SK-N-SH treated with all-trans-retinoic acid at 6 μM for 48 hours (cell line): ENCODE measurements around the gene MPST.

ENCODE experiments used
- ATAC-seq: fragments of 200-7000 bp; cut with Tn5 transposase; 3 replicates; pipeline ENCODE4 v1.9.1; 2020; ENCODE audit warnings: mild to moderate bottlenecking, moderate library complexity
- ARNTL ChIP-seq: fragments of 450-650 bp; formaldehyde crosslinking; IDR thresholded peaks from 2 replicates; pipeline ENCODE4 v1.5.0; 2020; ENCODE audit warnings: low read depth, mild to moderate bottlenecking, moderate library complexity, borderline replicate concordance
- CSDC2 ChIP-seq: fragments of 250-450 bp; sonication (Bioruptor Pico); IDR thresholded peaks from 2 replicates; pipeline ENCODE4 v1.5.0; 2020; ENCODE audit warnings: mild to moderate bottlenecking, moderate library complexity
- CSRNP3 ChIP-seq: fragments of 250-450 bp; sonication (Bioruptor Pico); IDR thresholded peaks from 2 replicates; pipeline ENCODE4 v1.5.1; 2021; ENCODE audit warnings: mild to moderate bottlenecking, moderate library complexity
- ESRRG ChIP-seq: fragments of 250-450 bp; sonication (Bioruptor Pico); IDR thresholded peaks from 2 replicates; pipeline ENCODE4 v1.6.1; 2021; ENCODE audit warnings: mild to moderate bottlenecking
- GLIS3 ChIP-seq: fragments of 250-450 bp; sonication (Bioruptor Pico); IDR thresholded peaks from 2 replicates; pipeline ENCODE4 v1.5.0; 2020; ENCODE audit warnings: mild to moderate bottlenecking, moderate library complexity
- OSR1 ChIP-seq: fragments of 250-450 bp; sonication (Bioruptor Pico); IDR thresholded peaks from 2 replicates; pipeline ENCODE4 v1.8.0; 2022; ENCODE audit warnings: moderate library complexity, mild to moderate bottlenecking, inconsistent platforms
- POU6F1 ChIP-seq: fragments of 250-450 bp; sonication (Bioruptor Pico); IDR thresholded peaks from 2 replicates; pipeline ENCODE4 v1.8.0; 2021; ENCODE audit warnings: low read depth, mild to moderate bottlenecking, moderate library complexity, borderline replicate concordance
- PPARA ChIP-seq: fragments of 250-450 bp; sonication (Bioruptor Pico); IDR thresholded peaks from 2 replicates; pipeline ENCODE4 v1.5.0; 2020; ENCODE audit warnings: mild to moderate bottlenecking, borderline replicate concordance
- RARB ChIP-seq: fragments of 250-450 bp; sonication (Bioruptor Pico); IDR thresholded peaks from 2 replicates; pipeline ENCODE4 v1.8.0; 2021; ENCODE audit warnings: mild to moderate bottlenecking, moderate library complexity
- SNAI2 ChIP-seq: fragments of 250-450 bp; sonication (Bioruptor Pico); IDR thresholded peaks from 2 replicates; pipeline ENCODE4 v1.5.0; 2020; ENCODE audit warnings: mild to moderate bottlenecking, moderate library complexity
- TCF4 ChIP-seq: fragments of 250-450 bp; sonication (Bioruptor Pico); IDR thresholded peaks from 2 replicates; pipeline ENCODE4 v1.8.0; 2021; ENCODE audit warnings: mild to moderate bottlenecking, moderate library complexity, borderline replicate concordance
- ZC3H10 ChIP-seq: fragments of 250-450 bp; sonication (Bioruptor Pico); IDR thresholded peaks from 2 replicates; pipeline ENCODE4 v1.5.1; 2021; ENCODE audit warnings: mild to moderate bottlenecking, moderate library complexity
- ZFP3 ChIP-seq: fragments of 250-450 bp; sonication (Bioruptor Pico); IDR thresholded peaks from 2 replicates; pipeline ENCODE4 v1.5.0; 2020; ENCODE audit warnings: mild to moderate bottlenecking, moderate library complexity
- ZFP30 ChIP-seq: fragments of 450-650 bp; formaldehyde crosslinking; IDR thresholded peaks from 2 replicates; pipeline ENCODE4 v1.5.0; 2022; ENCODE audit warnings: mild to moderate bottlenecking, moderate library complexity
- ZNF565 ChIP-seq: fragments of 450-650 bp; formaldehyde crosslinking; conservative IDR thresholded peaks from 2 replicates; pipeline ENCODE4 v1.5.0; 2020; ENCODE audit warnings: low read depth, mild to moderate bottlenecking, moderate library complexity
- ZNF8 ChIP-seq: fragments of 450-650 bp; formaldehyde crosslinking; IDR thresholded peaks from 2 replicates; pipeline ENCODE4 v1.5.0; 2020; ENCODE audit warnings: mild to moderate bottlenecking, moderate library complexity
- TF ChIP-seq, protein P1 (sequence below): fragments of 250-450 bp; sonication (Bioruptor Pico); IDR thresholded peaks from 2 replicates; pipeline ENCODE4 v1.5.0; 2020; ENCODE audit warnings: mild to moderate bottlenecking, moderate library complexity
- TF ChIP-seq, protein P2 (sequence below): fragments of 250-450 bp; sonication (Bioruptor Pico); IDR thresholded peaks from 2 replicates; pipeline ENCODE4 v1.8.0; 2020; ENCODE audit warnings: mild to moderate bottlenecking, moderate library complexity, borderline replicate concordance

The MPST gene

DNA sequence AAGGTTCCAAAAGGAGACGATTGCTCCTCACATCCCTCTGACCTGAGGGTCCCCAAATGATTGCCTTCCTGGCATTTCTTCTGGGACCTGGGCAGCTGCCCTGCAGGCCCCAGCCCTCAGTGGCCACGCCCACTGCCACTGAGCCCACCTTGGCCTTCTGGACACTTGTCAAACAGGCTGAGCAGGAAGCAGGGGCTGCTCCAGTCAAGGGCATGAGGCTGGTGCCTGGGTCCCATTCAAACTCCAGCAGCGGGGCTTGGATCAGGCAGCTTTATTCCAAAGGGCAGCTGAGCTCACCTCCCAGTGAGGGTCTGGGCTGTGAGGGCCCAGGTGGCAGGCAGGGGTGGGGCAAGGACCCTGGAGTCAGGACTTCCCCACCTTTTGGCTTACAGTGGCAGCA, 45.6 kb downstream of the MPST start:
- ATAC-seq: no peak
- TF ChIP-seq, protein P1, sequence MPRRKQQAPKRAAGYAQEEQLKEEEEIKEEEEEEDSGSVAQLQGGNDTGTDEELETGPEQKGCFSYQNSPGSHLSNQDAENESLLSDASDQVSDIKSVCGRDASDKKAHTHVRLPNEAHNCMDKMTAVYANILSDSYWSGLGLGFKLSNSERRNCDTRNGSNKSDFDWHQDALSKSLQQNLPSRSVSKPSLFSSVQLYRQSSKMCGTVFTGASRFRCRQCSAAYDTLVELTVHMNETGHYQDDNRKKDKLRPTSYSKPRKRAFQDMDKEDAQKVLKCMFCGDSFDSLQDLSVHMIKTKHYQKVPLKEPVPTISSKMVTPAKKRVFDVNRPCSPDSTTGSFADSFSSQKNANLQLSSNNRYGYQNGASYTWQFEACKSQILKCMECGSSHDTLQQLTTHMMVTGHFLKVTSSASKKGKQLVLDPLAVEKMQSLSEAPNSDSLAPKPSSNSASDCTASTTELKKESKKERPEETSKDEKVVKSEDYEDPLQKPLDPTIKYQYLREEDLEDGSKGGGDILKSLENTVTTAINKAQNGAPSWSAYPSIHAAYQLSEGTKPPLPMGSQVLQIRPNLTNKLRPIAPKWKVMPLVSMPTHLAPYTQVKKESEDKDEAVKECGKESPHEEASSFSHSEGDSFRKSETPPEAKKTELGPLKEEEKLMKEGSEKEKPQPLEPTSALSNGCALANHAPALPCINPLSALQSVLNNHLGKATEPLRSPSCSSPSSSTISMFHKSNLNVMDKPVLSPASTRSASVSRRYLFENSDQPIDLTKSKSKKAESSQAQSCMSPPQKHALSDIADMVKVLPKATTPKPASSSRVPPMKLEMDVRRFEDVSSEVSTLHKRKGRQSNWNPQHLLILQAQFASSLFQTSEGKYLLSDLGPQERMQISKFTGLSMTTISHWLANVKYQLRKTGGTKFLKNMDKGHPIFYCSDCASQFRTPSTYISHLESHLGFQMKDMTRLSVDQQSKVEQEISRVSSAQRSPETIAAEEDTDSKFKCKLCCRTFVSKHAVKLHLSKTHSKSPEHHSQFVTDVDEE: no peak
- TF ChIP-seq CSDC2 (CRISPR knock-in tag): no peak
- TF ChIP-seq SNAI2 (CRISPR knock-in tag): no peak
- TF ChIP-seq GLIS3 (CRISPR knock-in tag): no peak
- TF ChIP-seq POU6F1: no peak
- TF ChIP-seq, protein P2, sequence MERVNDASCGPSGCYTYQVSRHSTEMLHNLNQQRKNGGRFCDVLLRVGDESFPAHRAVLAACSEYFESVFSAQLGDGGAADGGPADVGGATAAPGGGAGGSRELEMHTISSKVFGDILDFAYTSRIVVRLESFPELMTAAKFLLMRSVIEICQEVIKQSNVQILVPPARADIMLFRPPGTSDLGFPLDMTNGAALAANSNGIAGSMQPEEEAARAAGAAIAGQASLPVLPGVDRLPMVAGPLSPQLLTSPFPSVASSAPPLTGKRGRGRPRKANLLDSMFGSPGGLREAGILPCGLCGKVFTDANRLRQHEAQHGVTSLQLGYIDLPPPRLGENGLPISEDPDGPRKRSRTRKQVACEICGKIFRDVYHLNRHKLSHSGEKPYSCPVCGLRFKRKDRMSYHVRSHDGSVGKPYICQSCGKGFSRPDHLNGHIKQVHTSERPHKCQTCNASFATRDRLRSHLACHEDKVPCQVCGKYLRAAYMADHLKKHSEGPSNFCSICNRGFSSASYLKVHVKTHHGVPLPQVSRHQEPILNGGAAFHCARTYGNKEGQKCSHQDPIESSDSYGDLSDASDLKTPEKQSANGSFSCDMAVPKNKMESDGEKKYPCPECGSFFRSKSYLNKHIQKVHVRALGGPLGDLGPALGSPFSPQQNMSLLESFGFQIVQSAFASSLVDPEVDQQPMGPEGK (CRISPR knock-in tag): no peak
- TF ChIP-seq TCF4 (CRISPR knock-in tag): no peak

DNA sequence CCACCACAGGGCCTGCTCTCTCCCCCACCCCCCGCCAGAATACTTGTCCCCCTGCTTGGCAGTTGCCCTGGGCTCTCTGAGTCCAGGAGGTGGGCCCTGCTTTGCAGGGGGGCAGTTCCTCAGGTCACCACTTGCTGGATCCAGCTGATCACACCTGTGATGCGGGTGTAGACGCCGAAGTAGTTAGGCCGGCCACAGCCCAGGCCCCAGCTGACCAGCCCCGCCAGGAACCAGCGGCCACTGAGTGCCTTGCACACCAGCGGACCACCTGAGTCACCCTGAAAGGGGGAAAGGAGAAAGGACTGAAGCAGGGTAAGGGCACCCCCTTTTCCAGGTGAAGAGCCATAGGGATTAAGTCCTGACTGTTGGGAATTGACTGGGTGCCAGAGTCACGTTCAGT, 46.4 kb downstream of the MPST start:
- TF ChIP-seq, protein P1: no peak
- TF ChIP-seq OSR1 (CRISPR knock-in tag) (no peak), GLIS3 (CRISPR knock-in tag) (no peak), ESRRG (CRISPR knock-in tag) (no peak), ZFP3 (CRISPR knock-in tag) (no peak), ZFP30 (no peak), POU6F1 (no peak), PPARA (CRISPR knock-in tag) (no peak), ZC3H10 (CRISPR knock-in tag) (no peak), RARB (no peak), ZNF8 (CRISPR knock-in tag) (no peak), CSDC2 (CRISPR knock-in tag) (no peak), CSRNP3 (CRISPR knock-in tag) (no peak), SNAI2 (CRISPR knock-in tag) (no peak), TCF4 (CRISPR knock-in tag) (no peak), ZNF565 (CRISPR knock-in tag) (no peak), ARNTL (CRISPR knock-in tag) (no peak)
- TF ChIP-seq, protein P2 (CRISPR knock-in tag): no peak
- no peak for ATAC-seq
